CD4-positive, alpha-beta T cell (primary cell): ENCODE measurements around the gene KPNA3. TPM values are rescaled to one million over a fixed set of nuclear protein-coding genes. Genes with fewer than 3 reads are reported as not detected.

Experiments
- ATAC-seq: fragments of 200-7000 bp; cut with Tn5 transposase; one replicate; pipeline ENCODE4 v1.10.0; 2022; ENCODE audit warnings: mild to moderate bottlenecking; ENCODE audit not compliant: poor library complexity
- CTCF ChIA-PET: fragments of 350-600 bp; sonication (Branson Sonifier 250); formaldehyde crosslinking; loops from one replicate; lab custom pipeline; 2021; ENCODE audit warnings: antibody characterized with exemption, inconsistent platforms; lab: Charles Lee
- POLR2A ChIA-PET: fragments of 350-600 bp; sonication (Branson Sonifier 250); formaldehyde crosslinking; loops from one replicate; lab custom pipeline; 2021; ENCODE audit warnings: antibody characterized with exemption, inconsistent platforms; lab: Charles Lee
- DNase-seq, 14 experiments: peaks; one replicate each; pipeline ENCODE4 v3.0.0-alpha.2; 2013 to 2020; ENCODE audit warnings: mixed read lengths in 2 of 14
- H3K27ac ChIP-seq, 2 donors: one replicate each; pipeline versions ENCODE4 v1.5.1 to v1.7.0; 2013; ENCODE audit warnings: low read length in 2 of 2, low read depth in 1 of 2, mild to moderate bottlenecking in 1 of 2
- H3K27me3 ChIP-seq, 2 experiments: 1 replicate in 1 of 2; 2 replicates in 1 of 2; pipeline versions ENCODE4 v1.6.1 to v1.7.0; 2013; ENCODE audit warnings: low read length in 2 of 2, control low read depth in 1 of 2, mild to moderate bottlenecking in 1 of 2, moderate library complexity in 1 of 2; ENCODE audit not compliant: insufficient read depth in 2 of 2, control insufficient read depth in 1 of 2
- H3K36me3 ChIP-seq: one replicate; pipeline ENCODE4 v1.6.1; 2013; ENCODE audit warnings: low read length, control low read depth; ENCODE audit not compliant: insufficient read depth
- H3K4me1 ChIP-seq: one replicate; pipeline ENCODE4 v1.6.1; 2013; ENCODE audit warnings: low read length, control low read depth; ENCODE audit not compliant: insufficient read depth
- H3K4me3 ChIP-seq: one replicate; pipeline ENCODE4 v1.5.1; 2013; ENCODE audit warnings: mild to moderate bottlenecking, low read length, moderate library complexity
- H3K9me3 ChIP-seq, 2 experiments: 1 replicate in 1 of 2; 2 replicates in 1 of 2; pipeline versions ENCODE4 v1.6.1 to v1.7.0; 2013; ENCODE audit warnings: low read length in 2 of 2, mild to moderate bottlenecking in 2 of 2, control low read depth in 1 of 2, moderate library complexity in 1 of 2; ENCODE audit not compliant: control insufficient read depth in 1 of 2, insufficient read depth in 1 of 2
- H3K27ac Mint-ChIP-seq: one replicate; pipeline ENCODE4 v1.8.0; 2020; ENCODE audit warnings: mixed read lengths
- H3K27me3 Mint-ChIP-seq: one replicate; pipeline ENCODE4 v1.8.0; 2021; ENCODE audit warnings: mixed read lengths
- H3K36me3 Mint-ChIP-seq: one replicate; pipeline ENCODE4 v1.8.0; 2021; ENCODE audit warnings: low read depth, mixed read lengths
- H3K4me1 Mint-ChIP-seq: one replicate; pipeline ENCODE4 v1.8.0; 2021; ENCODE audit warnings: low read depth, mixed read lengths
- H3K4me3 Mint-ChIP-seq: one replicate; pipeline ENCODE4 v1.8.0; 2020; ENCODE audit warnings: mild to moderate bottlenecking, mixed read lengths
- H3K9me3 Mint-ChIP-seq: one replicate; pipeline ENCODE4 v1.8.0; 2020; ENCODE audit warnings: mixed read lengths
- CTCF ChIP-seq: fragments of 200-600 bp; IDR thresholded peaks from one replicate; pipeline ENCODE4 v1.8.0; 2022; ENCODE audit warnings: antibody characterized with exemption, mild to moderate bottlenecking
- intact Hi-C, 2 experiments: fragments of 100-400 bp; cut with DNase I in 1 of 2; cut with micrococcal nuclease in 1 of 2; formaldehyde crosslinking; loops; one replicate each; pipeline versions ENCODE4 v1.15.1 to v1.9.0; 2023 to 2025; cut with DNase I, micrococcal nuclease
- total RNA-seq, 174 experiments: library from RNA in 2 of 174; stranded (reverse) in 2 of 174; gene quantifications; one replicate each; pipeline ENCODE4 v1.2.3 and lab custom pipeline; 2021 to 2026

The KPNA3 gene
- total RNA-seq, 2 experiments from 2014 or later = 15.7 to 17.3 TPM

GRCh38 chr13:49789968-49790367 is 2.5 kb downstream of the KPNA3 start:
- peak overlapping the region; percentile 100 for H3K4me3 Mint-ChIP-seq
- H3K9me3 Mint-ChIP-seq = no peaks in the 10 kb centered on the region
- no peak overlapping the region for H3K27ac ChIP-seq
- ChIA-PET CTCF (interaction anchor here (1.3 kb wide), 1 partner anchor 99 kb away, joined by 3 read pairs; the partner anchor contains the start of gene EBPL), POLR2A (interaction anchor here (0.7 to 5.7 kb wide), 3 partner anchors 10 to 228 kb away, joined by 3 to 45 read pairs (median 23); partner anchors contain the start of gene EBPL)
- H3K9me3 ChIP-seq = no peaks in the 10 kb centered on the region
- no peak for DNase-seq
- H3K36me3 ChIP-seq = no peaks in the 10 kb centered on the region
- H3K4me1 ChIP-seq = peaks cover 22% of the 10 kb centered on the region
- ATAC-seq = no peak
- intact Hi-C loops = loop anchor here (5.0 to 10.0 kb wide), 13 partner anchors 57 to 1792 kb away; partner anchors contain the start of genes SPRYD7 (in 2 of the 2), CAB39L (in 1 of the 2), FNDC3A (in 1 of the 2) and INTS6 (in 1 of the 2)
- H3K4me3 ChIP-seq = no peak overlapping the region
- H3K4me1 Mint-ChIP-seq = peaks cover 65% of the 10 kb centered on the region
- TF ChIP-seq CTCF = no peak
- no peaks in the 10 kb centered on the region for H3K27me3 ChIP-seq
- H3K36me3 Mint-ChIP-seq = peaks cover 14% of the 10 kb centered on the region
- H3K27ac Mint-ChIP-seq = no peak overlapping the region
- H3K27me3 Mint-ChIP-seq = no peaks in the 10 kb centered on the region

GRCh38 chr13:49786401-49787008 is 6.0 kb downstream of the KPNA3 start:
- Histone ChIP-seq H3K36me3 (no peaks in the 10 kb centered on the region), H3K4me3 (no peak overlapping the region), H3K9me3 (no peaks in the 10 kb centered on the region), H3K4me1 (peaks cover 11% of the 10 kb centered on the region), H3K27ac (no peak overlapping the region), H3K27me3 (no peaks in the 10 kb centered on the region)
- Mint-ChIP-seq H3K4me1 (peaks cover 81% of the 10 kb centered on the region), H3K27ac (no peak overlapping the region), H3K4me3 (peak overlapping the region; percentile 3), H3K36me3 (peaks cover 3% of the 10 kb centered on the region), H3K27me3 (no peaks in the 10 kb centered on the region), H3K9me3 (no peaks in the 10 kb centered on the region)
- no peak for TF ChIP-seq CTCF
- POLR2A ChIA-PET = interaction anchor here (0.7 kb wide), 1 partner anchor 342 kb away, joined by 3 read pairs; no protein-coding TSS in a partner anchor
- ATAC-seq (no peak), DNase-seq (no peak)
- intact Hi-C loops = loop anchor here in 1 of 2 experiments (10.0 kb wide), 1 partner anchor 1752 kb away; the partner anchor contains the start of gene NUDT15
- CTCF ChIA-PET = interaction anchor here (0.6 to 2.0 kb wide), 2 partner anchors 9 to 17 kb away, joined by 4 to 5 read pairs; no protein-coding TSS in a partner anchor

- DNase-seq (no peak), ATAC-seq (no peak)
- Histone ChIP-seq H3K27ac (no peak overlapping the region), H3K9me3 (no peaks in the 10 kb centered on the region), H3K27me3 (no peaks in the 10 kb centered on the region), H3K4me1 (peaks cover 2% of the 10 kb centered on the region), H3K4me3 (no peak overlapping the region), H3K36me3 (no peaks in the 10 kb centered on the region)
- intact Hi-C loops = loop anchor here in 1 of 2 experiments (10.0 kb wide), 1 partner anchor 1750 kb away; the partner anchor contains the start of gene NUDT15
- H3K27me3 Mint-ChIP-seq = no peaks in the 10 kb centered on the region
- peaks cover 78% of the 10 kb centered on the region for H3K4me1 Mint-ChIP-seq
- CTCF ChIA-PET = no interaction called here
- no peak for TF ChIP-seq CTCF
- H3K4me3 Mint-ChIP-seq = peak overlapping the region; percentile 36
- POLR2A ChIA-PET = no interaction called here
- no peak overlapping the region for H3K27ac Mint-ChIP-seq
- H3K9me3 Mint-ChIP-seq = no peaks in the 10 kb centered on the region
- H3K36me3 Mint-ChIP-seq = no peaks in the 10 kb centered on the region
Measured at GRCh38 chr13:49784886-49785570, 7.5 kb downstream of the KPNA3 start.
